Skin of body (tissue), 2 donors: Measurements from ENCODE around the gene SLC51A. TPM values are rescaled to one million over a fixed set of nuclear protein-coding genes. Genes with fewer than 3 reads are reported as not detected.

Experiments used
- DNase-seq: peaks from one replicate; lab custom pipeline; 2025; lab: John Stamatoyannopoulos, UW
- total RNA-seq: library from RNA; depleted of rRNA; stranded (reverse); fragments of >200 nt; gene quantifications from one replicate; pipeline ENCODE4 v1.2.3, GENCODE V29; 2014

SLC51A gene
- total RNA-seq, 1 donor from 2014 or later: 0.49 TPM

- DNase-seq: no peak
Observed at GRCh38 chr3:196215493-196216020, 777 bp upstream of the SLC51A start.

- DNase-seq: no peak
Observed at GRCh38 chr3:196216681-196217211, 412 bp downstream of the SLC51A start.

- no peak for DNase-seq
Observed at GRCh38 chr3:196217307-196218154, 1.2 kb downstream of the SLC51A start.

- no peak for DNase-seq
Observed at GRCh38 chr3:196218155-196218712, 1.9 kb downstream of the SLC51A start.

- peak; percentile 80 for DNase-seq
Observed at GRCh38 chr3:196219194-196219969, 3.0 kb downstream of the SLC51A start.

- no peak for DNase-seq
Observed at GRCh38 chr3:196219970-196220311, 3.6 kb downstream of the SLC51A start.

- no peak for DNase-seq
Observed at GRCh38 chr3:196220587-196220986, 4.3 kb downstream of the SLC51A start.

- no peak for DNase-seq
Observed at GRCh38 chr3:196220991-196221390, 4.7 kb downstream of the SLC51A start.

- DNase-seq: no peak
Observed at GRCh38 chr3:196222876-196223595, 6.7 kb downstream of the SLC51A start.

- DNase-seq: no peak
Observed at GRCh38 chr3:196225086-196225485, 8.8 kb downstream of the SLC51A start.

- DNase-seq: no peak
Observed at GRCh38 chr3:196225763-196226364, 9.5 kb downstream of the SLC51A start.

- DNase-seq: no peak
Observed at GRCh38 chr3:196227121-196227561, 10.8 kb downstream of the SLC51A start.

GRCh38 chr3:196227629-196228493 lies 11.5 kb downstream of the SLC51A start:
- no peak for DNase-seq

- DNase-seq: no peak
Observed at GRCh38 chr3:196232154-196232881, 16.0 kb downstream of the SLC51A start.

- DNase-seq: no peak
Observed at GRCh38 chr3:196232882-196233251, 16.5 kb downstream of the SLC51A start.

- DNase-seq: no peak
Observed at GRCh38 chr3:196235452-196236122, 19.3 kb downstream of the SLC51A start.

- DNase-seq: no peak
Observed at GRCh38 chr3:196236223-196236622, 19.9 kb downstream of the SLC51A start.

GRCh38 chr3:196237203-196237602 lies 20.9 kb downstream of the SLC51A start:
- no peak for DNase-seq
